SK-N-SH treated with all-trans-retinoic acid at 6 μM for 48 hours (cell line): ENCODE results near the gene RAB3IL1.

Experiments
- ATAC-seq: fragments of 200-7000 bp; cut with Tn5 transposase; 3 replicates; pipeline ENCODE4 v1.9.1; 2020; ENCODE audit warnings: mild to moderate bottlenecking, moderate library complexity
- ARNTL ChIP-seq: fragments of 450-650 bp; formaldehyde crosslinking; IDR thresholded peaks from 2 replicates; pipeline ENCODE4 v1.5.0; 2020; ENCODE audit warnings: low read depth, mild to moderate bottlenecking, moderate library complexity, borderline replicate concordance
- BACH2 ChIP-seq: fragments of 250-450 bp; sonication (Bioruptor Pico); IDR thresholded peaks from 2 replicates; pipeline ENCODE4 v1.9.0; 2021; ENCODE audit warnings: mild to moderate bottlenecking, borderline replicate concordance
- CSDC2 ChIP-seq: fragments of 250-450 bp; sonication (Bioruptor Pico); IDR thresholded peaks from 2 replicates; pipeline ENCODE4 v1.5.0; 2020; ENCODE audit warnings: mild to moderate bottlenecking, moderate library complexity
- ESRRG ChIP-seq: fragments of 250-450 bp; sonication (Bioruptor Pico); IDR thresholded peaks from 2 replicates; pipeline ENCODE4 v1.6.1; 2021; ENCODE audit warnings: mild to moderate bottlenecking
- GLIS3 ChIP-seq: fragments of 250-450 bp; sonication (Bioruptor Pico); IDR thresholded peaks from 2 replicates; pipeline ENCODE4 v1.5.0; 2020; ENCODE audit warnings: mild to moderate bottlenecking, moderate library complexity
- ISL1 ChIP-seq: fragments of 250-450 bp; sonication (Bioruptor Pico); IDR thresholded peaks from 2 replicates; pipeline ENCODE4 v2.1.2; 2022; ENCODE audit warnings: mild to moderate bottlenecking, moderate library complexity
- OSR1 ChIP-seq: fragments of 250-450 bp; sonication (Bioruptor Pico); IDR thresholded peaks from 2 replicates; pipeline ENCODE4 v1.8.0; 2022; ENCODE audit warnings: moderate library complexity, mild to moderate bottlenecking, inconsistent platforms
- PATZ1 ChIP-seq: fragments of 250-450 bp; sonication (Bioruptor Pico); IDR thresholded peaks from 2 replicates; pipeline ENCODE4 v1.8.0; 2020; ENCODE audit warnings: mild to moderate bottlenecking, moderate library complexity, borderline replicate concordance
- POU6F1 ChIP-seq: fragments of 250-450 bp; sonication (Bioruptor Pico); IDR thresholded peaks from 2 replicates; pipeline ENCODE4 v1.8.0; 2021; ENCODE audit warnings: low read depth, mild to moderate bottlenecking, moderate library complexity, borderline replicate concordance
- PPARA ChIP-seq: fragments of 250-450 bp; sonication (Bioruptor Pico); IDR thresholded peaks from 2 replicates; pipeline ENCODE4 v1.5.0; 2020; ENCODE audit warnings: mild to moderate bottlenecking, borderline replicate concordance
- RARB ChIP-seq: fragments of 250-450 bp; sonication (Bioruptor Pico); IDR thresholded peaks from 2 replicates; pipeline ENCODE4 v1.8.0; 2021; ENCODE audit warnings: mild to moderate bottlenecking, moderate library complexity
- SNAI2 ChIP-seq: fragments of 250-450 bp; sonication (Bioruptor Pico); IDR thresholded peaks from 2 replicates; pipeline ENCODE4 v1.5.0; 2020; ENCODE audit warnings: mild to moderate bottlenecking, moderate library complexity
- TCF4 ChIP-seq: fragments of 250-450 bp; sonication (Bioruptor Pico); IDR thresholded peaks from 2 replicates; pipeline ENCODE4 v1.8.0; 2021; ENCODE audit warnings: mild to moderate bottlenecking, moderate library complexity, borderline replicate concordance
- TOX ChIP-seq: fragments of 250-450 bp; sonication (Bioruptor Pico); IDR thresholded peaks from 2 replicates; pipeline ENCODE4 v1.8.0; 2021; ENCODE audit warnings: mild to moderate bottlenecking, moderate library complexity, borderline replicate concordance
- ZC3H10 ChIP-seq: fragments of 250-450 bp; sonication (Bioruptor Pico); IDR thresholded peaks from 2 replicates; pipeline ENCODE4 v1.5.1; 2021; ENCODE audit warnings: mild to moderate bottlenecking, moderate library complexity
- ZFP3 ChIP-seq: fragments of 250-450 bp; sonication (Bioruptor Pico); IDR thresholded peaks from 2 replicates; pipeline ENCODE4 v1.5.0; 2020; ENCODE audit warnings: mild to moderate bottlenecking, moderate library complexity
- ZFP30 ChIP-seq: fragments of 450-650 bp; formaldehyde crosslinking; IDR thresholded peaks from 2 replicates; pipeline ENCODE4 v1.5.0; 2022; ENCODE audit warnings: mild to moderate bottlenecking, moderate library complexity
- ZNF565 ChIP-seq: fragments of 450-650 bp; formaldehyde crosslinking; conservative IDR thresholded peaks from 2 replicates; pipeline ENCODE4 v1.5.0; 2020; ENCODE audit warnings: low read depth, mild to moderate bottlenecking, moderate library complexity
- ZNF70 ChIP-seq: fragments of 450-650 bp; formaldehyde crosslinking; IDR thresholded peaks from 2 replicates; pipeline ENCODE4 v1.5.0; 2020; ENCODE audit warnings: mild to moderate bottlenecking, moderate library complexity
- ZNF8 ChIP-seq: fragments of 450-650 bp; formaldehyde crosslinking; IDR thresholded peaks from 2 replicates; pipeline ENCODE4 v1.5.0; 2020; ENCODE audit warnings: mild to moderate bottlenecking, moderate library complexity
- TF ChIP-seq, protein P1 (sequence below): fragments of 250-450 bp; sonication (Bioruptor Pico); IDR thresholded peaks from 2 replicates; pipeline ENCODE4 v1.5.1; 2020; ENCODE audit warnings: low read depth, mild to moderate bottlenecking, moderate library complexity
- TF ChIP-seq, protein P2 (sequence below): fragments of 250-450 bp; sonication (Bioruptor Pico); IDR thresholded peaks from 2 replicates; pipeline ENCODE4 v1.5.0; 2020; ENCODE audit warnings: mild to moderate bottlenecking, moderate library complexity

Gene RAB3IL1

DNA sequence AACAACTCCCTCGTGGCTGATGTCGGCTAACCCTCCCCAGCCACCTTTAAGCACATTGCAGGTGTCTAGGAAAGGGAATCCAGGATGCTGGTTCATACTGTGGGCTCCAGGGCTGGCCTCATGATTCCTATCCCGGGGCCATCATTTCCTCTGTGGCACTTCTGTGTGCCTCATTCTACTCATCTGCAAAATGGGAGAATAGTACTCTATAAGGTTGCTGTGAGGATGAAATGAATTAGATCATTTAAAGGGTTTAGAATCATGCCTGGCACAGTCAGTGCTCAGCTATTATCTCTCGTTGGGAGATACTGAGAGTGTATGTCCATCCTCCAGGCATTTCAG lies 21.7 kb downstream of the RAB3IL1 start:
- no peak for ATAC-seq

GRCh38 chr11:61895046-61895717 lies 22.2 kb downstream of the RAB3IL1 start:
- TF ChIP-seq PATZ1 (CRISPR knock-in tag) (no peak), TCF4 (CRISPR knock-in tag) (no peak), ARNTL (CRISPR knock-in tag) (no peak), OSR1 (CRISPR knock-in tag) (no peak), ZC3H10 (CRISPR knock-in tag) (no peak), ZFP30 (CRISPR knock-in tag) (no peak), CSDC2 (CRISPR knock-in tag) (no peak), ZFP3 (CRISPR knock-in tag) (no peak)

More for the DNA sequence above, 21.7 kb downstream of the RAB3IL1 start:
- TF ChIP-seq RARB (CRISPR knock-in tag) (no peak), ZNF8 (no peak), CSDC2 (CRISPR knock-in tag) (no peak), ISL1 (CRISPR knock-in tag) (no peak), TCF4 (CRISPR knock-in tag) (no peak), POU6F1 (CRISPR knock-in tag) (no peak), GLIS3 (CRISPR knock-in tag) (no peak), ESRRG (CRISPR knock-in tag) (no peak), PATZ1 (CRISPR knock-in tag) (no peak), ZFP30 (CRISPR knock-in tag) (no peak), ZFP3 (CRISPR knock-in tag) (no peak), TOX (CRISPR knock-in tag) (no peak)
- TF ChIP-seq, protein P1, sequence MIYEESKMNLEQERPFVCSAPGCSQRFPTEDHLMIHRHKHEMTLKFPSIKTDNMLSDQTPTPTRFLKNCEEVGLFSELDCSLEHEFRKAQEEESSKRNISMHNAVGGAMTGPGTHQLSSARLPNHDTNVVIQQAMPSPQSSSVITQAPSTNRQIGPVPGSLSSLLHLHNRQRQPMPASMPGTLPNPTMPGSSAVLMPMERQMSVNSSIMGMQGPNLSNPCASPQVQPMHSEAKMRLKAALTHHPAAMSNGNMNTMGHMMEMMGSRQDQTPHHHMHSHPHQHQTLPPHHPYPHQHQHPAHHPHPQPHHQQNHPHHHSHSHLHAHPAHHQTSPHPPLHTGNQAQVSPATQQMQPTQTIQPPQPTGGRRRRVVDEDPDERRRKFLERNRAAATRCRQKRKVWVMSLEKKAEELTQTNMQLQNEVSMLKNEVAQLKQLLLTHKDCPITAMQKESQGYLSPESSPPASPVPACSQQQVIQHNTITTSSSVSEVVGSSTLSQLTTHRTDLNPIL, result no peak

GRCh38 chr11:61893981-61894380 lies 23.4 kb downstream of the RAB3IL1 start:
- no peak for TF ChIP-seq POU6F1 (CRISPR knock-in tag)
- TF ChIP-seq ARNTL (CRISPR knock-in tag), result no peak
- no peak for TF ChIP-seq TOX (CRISPR knock-in tag)
- TF ChIP-seq ZNF565 (CRISPR knock-in tag), result no peak
- no peak for TF ChIP-seq OSR1 (CRISPR knock-in tag)
- no peak for TF ChIP-seq GLIS3 (CRISPR knock-in tag)
- no peak for TF ChIP-seq ESRRG (CRISPR knock-in tag)
- TF ChIP-seq ISL1 (CRISPR knock-in tag), result no peak
- no peak for TF ChIP-seq PPARA (CRISPR knock-in tag)
- no peak for TF ChIP-seq BACH2 (CRISPR knock-in tag)
- no peak for TF ChIP-seq ZNF70 (CRISPR knock-in tag)
- TF ChIP-seq ZFP30 (CRISPR knock-in tag), result no peak
- no peak for TF ChIP-seq ZNF8
- TF ChIP-seq, protein P2, sequence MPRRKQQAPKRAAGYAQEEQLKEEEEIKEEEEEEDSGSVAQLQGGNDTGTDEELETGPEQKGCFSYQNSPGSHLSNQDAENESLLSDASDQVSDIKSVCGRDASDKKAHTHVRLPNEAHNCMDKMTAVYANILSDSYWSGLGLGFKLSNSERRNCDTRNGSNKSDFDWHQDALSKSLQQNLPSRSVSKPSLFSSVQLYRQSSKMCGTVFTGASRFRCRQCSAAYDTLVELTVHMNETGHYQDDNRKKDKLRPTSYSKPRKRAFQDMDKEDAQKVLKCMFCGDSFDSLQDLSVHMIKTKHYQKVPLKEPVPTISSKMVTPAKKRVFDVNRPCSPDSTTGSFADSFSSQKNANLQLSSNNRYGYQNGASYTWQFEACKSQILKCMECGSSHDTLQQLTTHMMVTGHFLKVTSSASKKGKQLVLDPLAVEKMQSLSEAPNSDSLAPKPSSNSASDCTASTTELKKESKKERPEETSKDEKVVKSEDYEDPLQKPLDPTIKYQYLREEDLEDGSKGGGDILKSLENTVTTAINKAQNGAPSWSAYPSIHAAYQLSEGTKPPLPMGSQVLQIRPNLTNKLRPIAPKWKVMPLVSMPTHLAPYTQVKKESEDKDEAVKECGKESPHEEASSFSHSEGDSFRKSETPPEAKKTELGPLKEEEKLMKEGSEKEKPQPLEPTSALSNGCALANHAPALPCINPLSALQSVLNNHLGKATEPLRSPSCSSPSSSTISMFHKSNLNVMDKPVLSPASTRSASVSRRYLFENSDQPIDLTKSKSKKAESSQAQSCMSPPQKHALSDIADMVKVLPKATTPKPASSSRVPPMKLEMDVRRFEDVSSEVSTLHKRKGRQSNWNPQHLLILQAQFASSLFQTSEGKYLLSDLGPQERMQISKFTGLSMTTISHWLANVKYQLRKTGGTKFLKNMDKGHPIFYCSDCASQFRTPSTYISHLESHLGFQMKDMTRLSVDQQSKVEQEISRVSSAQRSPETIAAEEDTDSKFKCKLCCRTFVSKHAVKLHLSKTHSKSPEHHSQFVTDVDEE (CRISPR knock-in tag), result no peak
- no peak for TF ChIP-seq TCF4 (CRISPR knock-in tag)
- TF ChIP-seq ZC3H10 (CRISPR knock-in tag), result no peak
- no peak for TF ChIP-seq RARB (CRISPR knock-in tag)
- TF ChIP-seq CSDC2 (CRISPR knock-in tag), result no peak
- no peak for TF ChIP-seq SNAI2 (CRISPR knock-in tag)
- TF ChIP-seq ZFP3 (CRISPR knock-in tag), result no peak
- ATAC-seq, result no peak; the same call in 2 of the 3 replicates

More at GRCh38 chr11:61895046-61895717, 22.2 kb downstream of the RAB3IL1 start:
- ATAC-seq, result no peak
